ENCODE measurements around the gene ZNF490. TPM values are rescaled to one million over a fixed set of nuclear protein-coding genes. Genes with fewer than 3 reads are reported as not detected.

The ZNF490 gene
- total and polyA plus RNA-seq, 11 donors: 0.91 to 8.9 (median 5.2) TPM

- no peak for DNase-seq
- TF ChIP-seq POLR2A (IDR thresholded peaks at IDR 0.05) (no peak), CTCF (IDR thresholded peaks at IDR 0.05) (no peak)
- Histone ChIP-seq H3K4me1 (peaks cover 0 to 56% (median 25%) of the 10 kb centered on the region in 12 donors), H3K27me3 (no peaks in the 10 kb centered on the region), H3K9me3 (no peaks in the 10 kb centered on the region), H3K27ac (no peak overlapping the region), H3K36me3 (peaks cover 0 to 48% (median 34%) of the 10 kb centered on the region in 9 donors), H3K4me3 (no peak overlapping the region)
- ATAC-seq: no peak
- WGBS, 4 donors: 76 to 90% (median 88%) methylated on average over 4 of the region's 4 CpGs
- intact Hi-C loops (cut with DNase I): loop anchor here in 1 of 10 donors (10.0 kb wide), 1 partner anchor 693 kb away; the partner anchor contains the start of gene ZNF700
Measured at GRCh38 chr19:12617646-12618045, 7.0 kb upstream of the ZNF490 start.

- peaks cover 0 to 59% (median 32%) of the 10 kb centered on the region in 12 donors for H3K4me1 ChIP-seq
- H3K27me3 ChIP-seq: no peaks in the 10 kb centered on the region
- DNase-seq (peak; percentile 69 to 82 (median 80)), ATAC-seq (peak; percentile 50 to 84 (median 75))
- TF ChIP-seq POLR2A (IDR thresholded peaks at IDR 0.05) (no peak), CTCF (IDR thresholded peaks at IDR 0.05) (no peak)
- intact Hi-C loops (cut with DNase I): loop anchor here in 2 of 10 donors (5.0 to 10.0 kb wide), 2 partner anchors 61 to 687 kb away; partner anchors contain the start of gene ZNF700 (in 1 of the 2)
- WGBS, 4 donors: 0 to 1% (median 0%) methylated on average over 10 of the region's 10 CpGs
- H3K9me3 ChIP-seq: no peaks in the 10 kb centered on the region
- peaks cover 0 to 62% (median 41%) of the 10 kb centered on the region in 9 donors for H3K36me3 ChIP-seq
- H3K4me3 ChIP-seq: peak overlapping the region; percentile 77 to 99 (median 90)
- H3K27ac ChIP-seq: peak overlapping the region; percentile 82 to 99 (median 98)
Measured at GRCh38 chr19:12611361-12611699, 717 bp upstream of the ZNF490 start.

GRCh38 chr19:12607631-12608030 lies 3.0 kb downstream of the ZNF490 start:
- WGBS, 4 donors: 90 to 96% (median 92%) methylated on average over 3 of the region's 3 CpGs
- DNase-seq: no peak
- Histone ChIP-seq H3K4me1 (peaks cover 0 to 30% (median 17%) of the 10 kb centered on the region in 12 donors), H3K4me3 (no peak overlapping the region), H3K27me3 (no peaks in the 10 kb centered on the region), H3K27ac (no peak overlapping the region), H3K36me3 (peaks cover 0 to 69% (median 41%) of the 10 kb centered on the region in 9 donors), H3K9me3 (no peaks in the 10 kb centered on the region)
- intact Hi-C loops (cut with DNase I): no loop called here
- no peak for ATAC-seq
- no peak for TF ChIP-seq CTCF (IDR thresholded peaks at IDR 0.05)
- TF ChIP-seq POLR2A (IDR thresholded peaks at IDR 0.05): no peak

- H3K36me3 ChIP-seq: peaks cover 0 to 69% (median 37%) of the 10 kb centered on the region in 9 donors
Measured at GRCh38 chr19:12606796-12607195, 3.8 kb downstream of the ZNF490 start.

More at GRCh38 chr19:12606796-12607195, 3.8 kb downstream of the ZNF490 start:
- intact Hi-C loops (cut with DNase I): no loop called here
- no peak for DNase-seq
- no peak for TF ChIP-seq CTCF (IDR thresholded peaks at IDR 0.05)
- no peak for TF ChIP-seq POLR2A (IDR thresholded peaks at IDR 0.05)
- Histone ChIP-seq H3K4me1 (peaks cover 0 to 22% (median 10%) of the 10 kb centered on the region in 12 donors), H3K27ac (no peak overlapping the region), H3K27me3 (no peaks in the 10 kb centered on the region), H3K9me3 (no peaks in the 10 kb centered on the region), H3K4me3 (no peak overlapping the region)
- WGBS, 4 donors: 94 to 100% (median 97%) methylated on average over 1 of the region's 1 CpG
- ATAC-seq: no peak
